Fibroblast of peridontal ligament (primary cell): ENCODE measurements around the gene ESPN.
"Not testable (repeated sequence)": the region's sequence is repeated elsewhere in the genome, so short reads cannot be mapped to it uniquely, and the experiment has no call there.

Experiments used
- DNase-seq: peaks from one replicate; pipeline ENCODE4 v3.0.0-alpha.2; 2010; ENCODE audit errors: extremely low read depth

The ESPN gene

GRCh38 chr1:6424619-6425593 lies at the start of gene ESPN:
Gene ESPN, plus strand, starts transcription at chr1:6424776. Its CDS starts 180 bp downstream, at chr1:6424956.
- DNase-seq = no peak

- DNase-seq = no peak
These were observed 46.4 kb upstream of the ESPN start for GRCh38 chr1:6378096-6378746.

GRCh38 chr1:6380037-6380436 lies 44.5 kb upstream of the ESPN start:
- no peak for DNase-seq

- no peak for DNase-seq
These were observed 40.4 kb upstream of the ESPN start for GRCh38 chr1:6384135-6384534.

- peak; percentile 33 for DNase-seq
These were observed 39.6 kb upstream of the ESPN start for GRCh38 chr1:6384962-6385361.

- DNase-seq = peak; percentile 58
These were observed 38.9 kb upstream of the ESPN start for GRCh38 chr1:6385488-6386191.

GRCh38 chr1:6386371-6386949 lies 38.1 kb upstream of the ESPN start:
- DNase-seq = no peak

GRCh38 chr1:6389971-6390370 lies 34.6 kb upstream of the ESPN start:
- DNase-seq = no peak

GRCh38 chr1:6391951-6392808 lies 32.4 kb upstream of the ESPN start:
- DNase-seq = no peak

- no peak for DNase-seq
These were observed 31.7 kb upstream of the ESPN start for GRCh38 chr1:6392809-6393399.

- DNase-seq = peak; percentile 71
These were observed 31.0 kb upstream of the ESPN start, which contains the start of gene ACOT7 for GRCh38 chr1:6393400-6394187. Gene ACOT7, minus strand, starts transcription at chr1:6393767. Its CDS starts 368 bp downstream, at chr1:6393399.

GRCh38 chr1:6395130-6395529 lies 29.4 kb upstream of the ESPN start:
- DNase-seq = not testable (repeated sequence)

- not testable (repeated sequence) for DNase-seq
These were observed 28.8 kb upstream of the ESPN start for GRCh38 chr1:6395781-6396244.

- no peak for DNase-seq
These were observed 27.6 kb upstream of the ESPN start for GRCh38 chr1:6396998-6397397.

GRCh38 chr1:6397844-6398441 lies 26.6 kb upstream of the ESPN start:
- no peak for DNase-seq

- DNase-seq = no peak
These were observed 25.3 kb upstream of the ESPN start for GRCh38 chr1:6399294-6399693.

- no peak for DNase-seq
These were observed 22.9 kb upstream of the ESPN start for GRCh38 chr1:6401673-6402072.

GRCh38 chr1:6408023-6408422 lies 16.6 kb upstream of the ESPN start:
- no peak for DNase-seq

GRCh38 chr1:6409053-6409452 lies 15.5 kb upstream of the ESPN start:
- DNase-seq = no peak
